Neuronal stem cell (in vitro differentiated cells): ENCODE results near the gene SOWAHD.

ENCODE experiments used
- DNase-seq: peaks from one replicate; pipeline ENCODE4 v3.0.0-alpha.2; 2013; ENCODE audit warnings: low spot score
- H2AFZ ChIP-seq: one replicate; pipeline ENCODE4 v1.6.1; 2013; ENCODE audit warnings: mild to moderate bottlenecking, low read length, inconsistent platforms
- H2AK5ac ChIP-seq: 2 replicates; pipeline ENCODE4 v1.6.1; 2013; ENCODE audit warnings: low read depth, mild to moderate bottlenecking, inconsistent platforms, low read length, moderate library complexity, mixed read lengths
- H2BK120ac ChIP-seq: 2 replicates; pipeline ENCODE4 v1.6.1; 2013; ENCODE audit warnings: low read depth, mild to moderate bottlenecking, inconsistent platforms, low read length, moderate library complexity, mixed read lengths
- H2BK12ac ChIP-seq: one replicate; pipeline ENCODE4 v1.6.1; 2013; ENCODE audit warnings: low read length, inconsistent platforms
- H2BK15ac ChIP-seq: 2 replicates; pipeline ENCODE4 v1.6.1; 2013; ENCODE audit warnings: mild to moderate bottlenecking, low read length, inconsistent platforms, mixed read lengths
- H2BK5ac ChIP-seq: one replicate; pipeline ENCODE4 v1.6.1; 2013; ENCODE audit warnings: inconsistent platforms, mild to moderate bottlenecking, low read length, moderate library complexity
- H3K14ac ChIP-seq: one replicate; pipeline ENCODE4 v1.6.1; 2013; ENCODE audit warnings: low read length, inconsistent platforms
- H3K18ac ChIP-seq: 2 replicates; pipeline ENCODE4 v1.6.1; 2013; ENCODE audit warnings: low read length, inconsistent platforms
- H3K23ac ChIP-seq: 2 replicates; pipeline ENCODE4 v1.6.1; 2013; ENCODE audit warnings: low read depth, mild to moderate bottlenecking, mixed read lengths, low read length, inconsistent platforms; ENCODE audit not compliant: poor library complexity
- H3K27ac ChIP-seq: replicated peaks from 3 replicates; pipeline ENCODE4 v1.5.1; 2013; ENCODE audit warnings: low read length, inconsistent platforms
- H3K27me3 ChIP-seq, 3 experiments: 2 replicates each; pipeline ENCODE4 v1.6.1; 2013; ENCODE audit warnings: low read length in 3 of 3, mild to moderate bottlenecking in 2 of 3, inconsistent platforms in 1 of 3, low read depth in 1 of 3, mixed read lengths in 1 of 3, moderate library complexity in 1 of 3; ENCODE audit not compliant: control insufficient read depth in 3 of 3, insufficient read depth in 3 of 3
- H3K36me3 ChIP-seq, 2 donors: replicated peaks in 1 of 2; 2 replicates each; pipeline ENCODE4 v1.6.1; 2013; ENCODE audit warnings: low read length in 2 of 2; ENCODE audit not compliant: control insufficient read depth in 2 of 2, insufficient read depth in 2 of 2
- H3K4ac ChIP-seq: 2 replicates; pipeline ENCODE4 v1.6.1; 2013; ENCODE audit warnings: inconsistent platforms, mild to moderate bottlenecking, low read length, moderate library complexity
- H3K4me1 ChIP-seq, 2 donors: 1 replicate in 1 of 2; 2 replicates in 1 of 2; pipeline ENCODE4 v1.6.1; 2013; ENCODE audit warnings: low read length in 2 of 2, low read depth in 1 of 2; ENCODE audit not compliant: control insufficient read depth in 2 of 2, insufficient read depth in 1 of 2
- H3K4me2 ChIP-seq: one replicate; pipeline ENCODE4 v1.6.1; 2013; ENCODE audit warnings: mild to moderate bottlenecking, low read length, inconsistent platforms; ENCODE audit not compliant: insufficient read depth, poor library complexity, severe bottlenecking
- H3K4me3 ChIP-seq, 2 donors: 2 replicates each; pipeline ENCODE4 v1.5.1; 2013; ENCODE audit warnings: low read length in 2 of 2, mild to moderate bottlenecking in 2 of 2, inconsistent platforms in 1 of 2, moderate library complexity in 1 of 2
- H3K79me1 ChIP-seq: one replicate; pipeline ENCODE4 v1.6.1; 2013; ENCODE audit warnings: low read depth, mild to moderate bottlenecking, inconsistent platforms, low read length, moderate library complexity
- H3K9ac ChIP-seq: one replicate; pipeline ENCODE4 v1.6.1; 2013; ENCODE audit warnings: mild to moderate bottlenecking, low read depth, low read length, inconsistent platforms; ENCODE audit not compliant: poor library complexity
- H3K9me3 ChIP-seq, 2 donors: replicated peaks in 1 of 2; 2 replicates each; pipeline versions ENCODE3 to v1.6.1; 2013; ENCODE audit warnings: low read length in 2 of 2, mild to moderate bottlenecking in 2 of 2, inconsistent platforms in 1 of 2, low read depth in 1 of 2, mixed read lengths in 1 of 2, moderate library complexity in 1 of 2; ENCODE audit not compliant: control insufficient read depth in 2 of 2, insufficient read depth in 1 of 2
- H4K8ac ChIP-seq: one replicate; pipeline ENCODE4 v1.6.1; 2013; ENCODE audit warnings: low read depth, mild to moderate bottlenecking, inconsistent platforms, low read length, moderate library complexity
- H4K91ac ChIP-seq: one replicate; pipeline ENCODE4 v1.6.1; 2013; ENCODE audit warnings: low read length, low read depth, mild to moderate bottlenecking, inconsistent platforms; ENCODE audit not compliant: poor library complexity
- WGBS, 2 donors: extraction: QIAGEN DNeasy Blood & Tissue Kit; methylation state at CpG; one replicate each; pipeline ENCODE4 v1.1.7; 2013; ENCODE audit warnings: missing lambda C conversion rate in 2 of 2, mixed read lengths in 1 of 2; ENCODE audit not compliant: insufficient read length in 2 of 2, insufficient replicate concordance in 1 of 2; ENCODE audit errors: extremely low coverage in 2 of 2; 5-methylcytosine and 5-hydroxymethylcytosine counted together

SOWAHD gene

DNA sequence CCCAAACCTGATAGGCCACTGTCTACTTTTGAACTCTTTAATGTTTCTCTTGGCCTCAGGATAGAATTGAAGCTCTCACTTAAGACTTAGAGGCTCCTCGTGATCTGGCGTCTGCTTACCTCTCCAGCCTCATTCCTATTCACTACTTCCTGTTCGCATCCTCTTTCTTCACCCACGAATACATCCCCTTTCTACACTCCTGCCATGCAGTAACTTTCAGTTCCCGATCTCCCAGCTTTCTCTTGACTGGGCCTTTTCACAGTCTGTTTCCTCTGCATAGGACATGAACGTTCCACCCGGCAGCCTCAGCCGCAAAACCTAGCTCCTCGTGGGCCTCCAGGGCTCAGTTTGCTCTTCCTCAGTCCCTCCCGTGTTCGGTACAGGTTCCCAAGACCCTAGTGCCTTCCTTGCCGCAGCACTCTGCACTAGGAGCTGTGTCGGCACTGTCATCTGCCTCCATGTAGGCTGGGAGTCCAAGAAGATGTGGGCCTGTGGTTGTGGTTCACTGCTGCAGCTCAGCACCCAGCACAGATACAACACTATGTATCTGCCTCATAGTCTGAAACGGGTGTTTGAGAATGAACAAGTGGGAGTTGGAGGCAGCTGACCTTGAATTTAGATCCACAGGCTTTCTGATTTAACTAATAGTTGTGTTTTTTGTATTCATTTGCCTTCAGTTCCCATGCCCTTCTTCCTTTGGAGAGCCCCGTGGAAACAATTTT lies 17.3 kb downstream of the SOWAHD start:
- Histone ChIP-seq H3K23ac (no peak overlapping the region), H3K9me3 (no peaks in the 10 kb centered on the region), H3K4me3 (peak overlapping the region in 1 of 2 donors; percentile 12), H3K27ac (no peak overlapping the region), H4K8ac (no peak overlapping the region), H2AK5ac (no peak overlapping the region), H3K9ac (no peak overlapping the region), H2BK120ac (no peak overlapping the region), H2AFZ (no peak overlapping the region), H2BK5ac (no peak overlapping the region), H3K36me3 (peaks cover 2 to 7% of the 10 kb centered on the region in 2 donors), H4K91ac (no peak overlapping the region), H3K4me1 (no peaks in the 10 kb centered on the region), H3K4me2 (no peak overlapping the region), H3K27me3 (no peaks in the 10 kb centered on the region), H2BK12ac (no peak overlapping the region), H3K4ac (no peak overlapping the region), H3K18ac (no peak overlapping the region), H3K79me1 (no peaks in the 10 kb centered on the region), H2BK15ac (no peak overlapping the region), H3K14ac (no peak overlapping the region)
- DNase-seq, result no peak
- 100% methylated on average over 2 of the region's 15 CpGs; no CpG with 5 or more reads in 1 of the 2 donors for WGBS, 2 donors

DNA sequence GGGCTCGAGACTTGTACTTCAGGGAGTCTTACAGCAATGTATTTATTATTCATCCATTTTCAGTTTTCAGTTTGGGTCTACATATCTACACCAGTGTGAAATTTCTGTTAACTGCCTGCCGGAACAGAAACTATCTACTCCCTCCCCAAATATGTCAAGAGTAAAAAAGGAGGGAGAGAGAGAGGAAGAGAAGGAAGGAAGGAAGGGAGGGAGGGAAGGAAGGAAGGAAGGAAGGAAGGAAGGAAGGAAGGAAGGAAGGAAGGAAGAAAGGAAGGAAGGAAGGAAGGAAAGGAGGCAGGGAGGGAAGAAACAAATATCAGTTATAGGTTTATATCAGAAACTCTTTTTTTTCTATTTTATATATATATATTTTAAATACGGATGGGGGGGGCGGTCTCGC lies 20.4 kb downstream of the SOWAHD start:
- Histone ChIP-seq H2BK5ac (no peak overlapping the region), H2AFZ (no peak overlapping the region), H4K91ac (no peak overlapping the region), H2BK12ac (no peak overlapping the region), H3K4me2 (no peak overlapping the region), H3K27ac (no peak overlapping the region), H2BK120ac (no peak overlapping the region), H3K18ac (no peak overlapping the region), H3K4me1 (no peaks in the 10 kb centered on the region), H3K9ac (no peak overlapping the region), H3K36me3 (peaks cover 4 to 29% of the 10 kb centered on the region in 2 donors), H2BK15ac (no peak overlapping the region), H4K8ac (no peak overlapping the region), H3K27me3 (no peaks in the 10 kb centered on the region), H2AK5ac (no peak overlapping the region), H3K4ac (no peak overlapping the region), H3K14ac (no peak overlapping the region), H3K4me3 (no peak overlapping the region), H3K9me3 (no peaks in the 10 kb centered on the region), H3K23ac (no peak overlapping the region), H3K79me1 (peaks cover 3% of the 10 kb centered on the region)
- no CpG with 5 or more reads among the region's 5 CpGs for WGBS, 2 donors
- DNase-seq, result no peak

DNA sequence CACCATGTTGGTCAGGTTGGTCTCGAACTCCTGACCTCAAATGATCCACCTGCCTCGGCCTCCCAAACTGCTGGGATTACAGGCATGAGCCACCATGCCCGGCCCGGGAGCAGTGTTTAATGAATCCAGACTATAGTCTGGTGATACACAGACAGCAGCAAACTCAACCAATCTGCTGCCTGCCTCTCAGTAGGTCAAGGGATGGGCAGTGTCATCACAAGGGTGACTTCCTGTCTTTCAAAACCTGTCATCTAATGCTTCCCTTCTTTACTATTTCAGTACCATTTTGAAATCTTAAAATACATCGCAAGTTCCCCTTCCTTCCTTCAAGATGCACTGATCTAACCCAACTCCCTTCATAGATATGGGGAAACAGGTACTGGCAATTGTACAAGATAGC lies 24.6 kb downstream of the SOWAHD start:
- Histone ChIP-seq H2AK5ac (no peak overlapping the region), H3K36me3 (peaks cover 7 to 64% of the 10 kb centered on the region in 2 donors), H3K14ac (no peak overlapping the region), H3K27me3 (no peaks in the 10 kb centered on the region), H3K4me1 (no peaks in the 10 kb centered on the region), H3K4me3 (no peak overlapping the region), H3K4me2 (no peak overlapping the region), H3K4ac (no peak overlapping the region), H2BK120ac (no peak overlapping the region), H3K9ac (no peak overlapping the region), H2BK15ac (no peak overlapping the region), H4K91ac (no peak overlapping the region), H4K8ac (no peak overlapping the region), H2BK12ac (no peak overlapping the region), H3K27ac (no peak overlapping the region), H2AFZ (no peak overlapping the region), H2BK5ac (no peak overlapping the region), H3K9me3 (no peaks in the 10 kb centered on the region), H3K18ac (no peak overlapping the region), H3K79me1 (peaks cover 3% of the 10 kb centered on the region), H3K23ac (no peak overlapping the region)
- WGBS, 2 donors, result no CpG with 5 or more reads among the region's 5 CpGs
- no peak for DNase-seq

- H3K9me3 ChIP-seq, result no peaks in the 10 kb centered on the region
- H3K36me3 ChIP-seq, result peaks cover 10 to 82% of the 10 kb centered on the region in 2 donors
- no peak overlapping the region for H2BK120ac ChIP-seq
- H3K18ac ChIP-seq, result no peak overlapping the region
- H4K8ac ChIP-seq, result no peak overlapping the region
- H3K4me2 ChIP-seq, result no peak overlapping the region
- no peak overlapping the region for H2BK12ac ChIP-seq
- no peak overlapping the region for H3K14ac ChIP-seq
- no peak overlapping the region for H3K23ac ChIP-seq
- no peak overlapping the region for H3K4me3 ChIP-seq
- no peak overlapping the region for H3K27ac ChIP-seq
- H2AFZ ChIP-seq, result no peak overlapping the region
- no peak for DNase-seq
- H3K79me1 ChIP-seq, result peaks cover 3% of the 10 kb centered on the region
- H3K4ac ChIP-seq, result no peak overlapping the region
- H2BK5ac ChIP-seq, result no peak overlapping the region
- no peak overlapping the region for H2BK15ac ChIP-seq
- H3K4me1 ChIP-seq, result peaks cover 2% of the 10 kb centered on the region in 2 donors
- no peaks in the 10 kb centered on the region for H3K27me3 ChIP-seq
- WGBS, 2 donors, result no CpG with 5 or more reads among the region's 14 CpGs
- no peak overlapping the region for H4K91ac ChIP-seq
- no peak overlapping the region for H3K9ac ChIP-seq
- no peak overlapping the region for H2AK5ac ChIP-seq
Measured at GRCh38 chrX:119784747-119785446, 26.5 kb downstream of the SOWAHD start.
